HEK293T (cell line): Measurements from ENCODE around the gene KRTAP10-2.

ENCODE experiments used
- ARNT ChIP-seq: fragments of 450-650 bp; IDR thresholded peaks from 2 replicates; pipeline ENCODE4 v1.6.1; 2017; ENCODE audit warnings: mild to moderate bottlenecking
- BHLHE40 ChIP-seq: fragments of 450-650 bp; IDR thresholded peaks from 2 replicates; pipeline ENCODE4 v1.6.1; 2016; ENCODE audit warnings: mild to moderate bottlenecking, moderate library complexity, borderline replicate concordance
- CTBP1 ChIP-seq: fragments of 450-650 bp; IDR thresholded peaks from 2 replicates; pipeline ENCODE4 v1.6.1; 2016; ENCODE audit warnings: borderline replicate concordance
- FOXA1 ChIP-seq: fragments of 450-650 bp; IDR thresholded peaks from 2 replicates; pipeline ENCODE4 v1.6.1; 2016; ENCODE audit warnings: mild to moderate bottlenecking
- FOXK2 ChIP-seq: fragments of 450-650 bp; IDR thresholded peaks from 2 replicates; pipeline ENCODE4 v1.6.1; 2016; ENCODE audit warnings: mild to moderate bottlenecking
- FOXM1 ChIP-seq: fragments of 450-650 bp; IDR thresholded peaks from 2 replicates; pipeline ENCODE4 v1.6.1; 2017; ENCODE audit warnings: mild to moderate bottlenecking, borderline replicate concordance
- HDGF ChIP-seq: fragments of 450-650 bp; IDR thresholded peaks from 2 replicates; pipeline ENCODE4 v1.6.1; 2017; ENCODE audit warnings: antibody characterized with exemption, borderline replicate concordance
- LEF1 ChIP-seq: fragments of 450-650 bp; IDR thresholded peaks from 2 replicates; pipeline ENCODE4 v1.6.1; 2017; ENCODE audit warnings: mild to moderate bottlenecking, borderline replicate concordance
- NFRKB ChIP-seq: fragments of 450-650 bp; IDR thresholded peaks from 2 replicates; pipeline ENCODE4 v1.6.1; 2016; ENCODE audit warnings: mild to moderate bottlenecking, moderate library complexity
- SP1 ChIP-seq: fragments of 450-650 bp; IDR thresholded peaks from 2 replicates; pipeline ENCODE4 v1.6.1; 2017
- SUZ12 ChIP-seq: fragments of 450-650 bp; IDR thresholded peaks from 2 replicates; pipeline ENCODE4 v1.6.1; 2016; ENCODE audit warnings: mild to moderate bottlenecking
- TARDBP ChIP-seq: fragments of 450-650 bp; IDR thresholded peaks from 2 replicates; pipeline ENCODE4 v1.6.1; 2016
- TF ChIP-seq, protein P1 (sequence below): fragments of 450-650 bp; IDR thresholded peaks from 2 replicates; pipeline ENCODE4 v1.6.1; 2016

DNA sequence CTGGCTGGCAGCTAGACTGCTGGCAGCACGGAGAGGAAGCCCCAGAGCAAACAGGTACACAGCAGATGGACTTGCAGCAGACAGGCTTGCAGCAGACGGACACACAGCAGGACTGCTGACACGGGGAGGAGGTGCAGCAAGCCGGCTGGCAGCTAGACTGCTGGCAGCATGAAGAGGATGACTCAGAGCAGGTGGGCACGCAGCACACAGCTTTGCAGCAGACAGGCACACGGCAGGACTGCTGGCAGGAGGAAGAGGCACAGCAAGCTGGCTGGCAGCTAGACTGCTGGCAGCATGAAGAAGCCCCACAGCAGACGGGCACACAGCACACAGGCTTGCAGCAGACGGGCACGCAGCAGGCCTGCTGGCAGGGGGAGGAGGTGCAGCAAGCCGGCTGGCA, 498 bp downstream of the KRTAP10-2 start:
- TF ChIP-seq LEF1 = no peak
- no peak for TF ChIP-seq FOXK2
- TF ChIP-seq SUZ12 = no peak
- no peak for TF ChIP-seq SP1
- no peak for TF ChIP-seq HDGF
- TF ChIP-seq NFRKB = no peak
- no peak for TF ChIP-seq ARNT
- no peak for TF ChIP-seq CTBP1
- TF ChIP-seq FOXM1 = no peak
- no peak for TF ChIP-seq FOXA1
- TF ChIP-seq, protein P1, sequence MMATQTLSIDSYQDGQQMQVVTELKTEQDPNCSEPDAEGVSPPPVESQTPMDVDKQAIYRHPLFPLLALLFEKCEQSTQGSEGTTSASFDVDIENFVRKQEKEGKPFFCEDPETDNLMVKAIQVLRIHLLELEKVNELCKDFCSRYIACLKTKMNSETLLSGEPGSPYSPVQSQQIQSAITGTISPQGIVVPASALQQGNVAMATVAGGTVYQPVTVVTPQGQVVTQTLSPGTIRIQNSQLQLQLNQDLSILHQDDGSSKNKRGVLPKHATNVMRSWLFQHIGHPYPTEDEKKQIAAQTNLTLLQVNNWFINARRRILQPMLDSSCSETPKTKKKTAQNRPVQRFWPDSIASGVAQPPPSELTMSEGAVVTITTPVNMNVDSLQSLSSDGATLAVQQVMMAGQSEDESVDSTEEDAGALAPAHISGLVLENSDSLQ = no peak
- no peak for TF ChIP-seq BHLHE40
- TF ChIP-seq TARDBP = no peak
